Ishikawa (cell line): ENCODE measurements around the gene RNF31.

Experiments
- CEBPB ChIP-seq: IDR thresholded peaks from 2 replicates; pipeline ENCODE4 v1.6.1; 2012
- CREB1 ChIP-seq: IDR thresholded peaks from 2 replicates; pipeline ENCODE4 v1.6.1; 2012; ENCODE audit warnings: low read depth
- EGR1 ChIP-seq: IDR thresholded peaks from 2 replicates; pipeline ENCODE4 v1.6.1; 2012
- EP300 ChIP-seq: IDR thresholded peaks from 2 replicates; pipeline ENCODE4 v1.6.1; 2012; ENCODE audit warnings: borderline replicate concordance
- FOXM1 ChIP-seq: IDR thresholded peaks from 2 replicates; pipeline ENCODE4 v1.6.1; 2012; ENCODE audit warnings: low read depth, borderline replicate concordance
- MAX ChIP-seq: IDR thresholded peaks from 2 replicates; pipeline ENCODE4 v1.6.1; 2012
- NFIC ChIP-seq: IDR thresholded peaks from 2 replicates; pipeline ENCODE4 v1.6.1; 2012
- RAD21 ChIP-seq: IDR thresholded peaks from 2 replicates; pipeline ENCODE4 v1.6.1; 2012; ENCODE audit warnings: low read depth
- REST ChIP-seq: IDR thresholded peaks from 2 replicates; pipeline ENCODE4 v1.6.1; 2012; ENCODE audit warnings: low read depth, mild to moderate bottlenecking
- TAF1 ChIP-seq: IDR thresholded peaks from 2 replicates; pipeline ENCODE4 v1.6.1; 2012; ENCODE audit warnings: low read depth, mild to moderate bottlenecking
- TCF12 ChIP-seq: IDR thresholded peaks from 2 replicates; pipeline ENCODE4 v1.6.1; 2012; ENCODE audit warnings: low read depth
- TEAD4 ChIP-seq: IDR thresholded peaks from 2 replicates; pipeline ENCODE4 v1.6.1; 2012
- USF1 ChIP-seq: IDR thresholded peaks from 2 replicates; pipeline ENCODE4 v1.6.1; 2012
- YY1 ChIP-seq: IDR thresholded peaks from 2 replicates; pipeline ENCODE4 v1.6.1; 2012; ENCODE audit warnings: low read depth
- ZBTB7A ChIP-seq: IDR thresholded peaks from 2 replicates; pipeline ENCODE4 v1.6.1; 2012; ENCODE audit warnings: low read depth

Gene RNF31

GRCh38 chr14:24177891-24178290 is 30.6 kb downstream of the RNF31 start:
- TF ChIP-seq YY1: no peak
- TF ChIP-seq NFIC: no peak
- TF ChIP-seq MAX: no peak
- TF ChIP-seq RAD21: no peak
- TF ChIP-seq TAF1: no peak
- no peak for TF ChIP-seq ZBTB7A
- no peak for TF ChIP-seq EP300
- TF ChIP-seq REST: no peak
- TF ChIP-seq EGR1: no peak
- no peak for TF ChIP-seq TEAD4
- no peak for TF ChIP-seq FOXM1
- TF ChIP-seq CREB1: no peak
- TF ChIP-seq CEBPB: no peak
- TF ChIP-seq USF1: no peak
- no peak for TF ChIP-seq TCF12

- no peak for TF ChIP-seq YY1
- no peak for TF ChIP-seq EP300
- TF ChIP-seq EGR1: no peak
- TF ChIP-seq FOXM1: no peak
- TF ChIP-seq MAX: no peak
- TF ChIP-seq USF1: no peak
These were observed 31.3 kb downstream of the RNF31 start for GRCh38 chr14:24178399-24179178.

- TF ChIP-seq TEAD4 (no peak), REST (no peak), NFIC (no peak), ZBTB7A (no peak), MAX (no peak), RAD21 (no peak), YY1 (no peak), FOXM1 (no peak), EP300 (no peak), CREB1 (no peak), TCF12 (no peak), TAF1 (no peak)
These were observed 32.1 kb downstream of the RNF31 start for GRCh38 chr14:24179294-24179960.

GRCh38 chr14:24179961-24180796 is 32.9 kb downstream of the RNF31 start:
- no peak for TF ChIP-seq TCF12
- TF ChIP-seq CEBPB: no peak
- peak; percentile 66; the same call in 1 of the 2 replicates for TF ChIP-seq CREB1
- TF ChIP-seq EGR1: no peak
- no peak for TF ChIP-seq RAD21

GRCh38 chr14:24181371-24182077 is 34.2 kb downstream of the RNF31 start:
- TF ChIP-seq NFIC: no peak
- no peak for TF ChIP-seq RAD21
- TF ChIP-seq REST: no peak
- TF ChIP-seq CREB1: no peak
- TF ChIP-seq EP300: no peak
- TF ChIP-seq TCF12: no peak
- TF ChIP-seq MAX: no peak
- TF ChIP-seq TEAD4: no peak
- no peak for TF ChIP-seq TAF1
- no peak for TF ChIP-seq YY1
- TF ChIP-seq FOXM1: no peak
- TF ChIP-seq USF1: no peak
- TF ChIP-seq EGR1: no peak
- no peak for TF ChIP-seq CEBPB
- TF ChIP-seq ZBTB7A: no peak
